SW 1271 (cell line): Measurements from ENCODE around the gene RDH8.

ENCODE experiments used
- DNase-seq, 2 experiments: peaks; one replicate each; lab custom pipeline; 2025; lab: John Stamatoyannopoulos, UW

Gene RDH8

DNA sequence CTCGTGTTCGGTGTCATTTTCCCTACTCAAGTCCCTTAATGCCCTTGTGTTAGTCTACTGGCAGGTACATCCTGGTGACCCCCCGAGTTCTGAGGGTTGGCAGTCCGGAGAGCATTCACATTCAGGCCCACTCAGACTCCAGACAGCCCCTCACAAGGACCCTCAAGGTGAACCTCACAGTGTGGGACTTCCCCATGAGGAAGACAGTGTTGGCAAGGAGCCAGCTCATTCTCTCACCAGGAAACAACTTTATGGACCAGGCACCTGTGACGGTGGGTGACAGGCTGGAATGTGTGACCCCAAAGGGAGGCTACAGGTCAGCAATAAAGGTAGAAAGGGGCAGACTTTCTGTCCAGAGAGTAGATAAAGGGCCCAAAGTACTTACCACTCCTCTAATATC lies 24.5 kb downstream of the RDH8 start:
- DNase-seq = no peak

DNA sequence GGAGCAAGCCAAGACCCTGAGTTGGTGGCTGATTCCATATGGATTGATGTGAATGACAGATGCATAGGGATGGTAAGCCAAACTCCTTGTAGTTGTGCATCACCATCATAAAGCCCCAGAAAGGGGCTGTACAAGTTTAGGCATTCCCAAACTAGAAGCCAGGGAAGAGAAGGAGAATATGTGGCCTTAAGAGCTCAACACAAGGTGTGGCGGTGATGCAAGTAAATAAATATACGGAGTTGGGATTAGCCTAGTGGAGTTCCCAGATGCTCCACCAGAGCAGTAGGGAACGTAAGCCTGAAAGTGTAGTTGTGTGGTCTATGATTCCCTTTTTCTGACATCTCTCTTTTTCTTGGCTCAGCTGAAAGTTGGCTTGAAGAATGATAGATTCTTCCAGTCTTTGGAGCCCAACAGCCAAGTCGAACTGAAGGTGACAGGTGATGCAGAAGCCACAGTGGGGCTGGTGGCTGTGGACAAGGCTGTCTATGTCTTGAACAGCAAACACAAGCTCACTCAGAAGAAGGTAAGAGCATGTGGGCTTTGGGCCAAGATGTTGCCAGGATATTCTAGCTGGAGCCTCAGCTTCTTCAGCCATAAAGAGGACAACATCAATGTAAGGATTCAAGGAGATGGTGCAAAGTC lies 30.1 kb downstream of the RDH8 start:
- peak in 1 of 2 experiments; percentile 59 for DNase-seq

DNA sequence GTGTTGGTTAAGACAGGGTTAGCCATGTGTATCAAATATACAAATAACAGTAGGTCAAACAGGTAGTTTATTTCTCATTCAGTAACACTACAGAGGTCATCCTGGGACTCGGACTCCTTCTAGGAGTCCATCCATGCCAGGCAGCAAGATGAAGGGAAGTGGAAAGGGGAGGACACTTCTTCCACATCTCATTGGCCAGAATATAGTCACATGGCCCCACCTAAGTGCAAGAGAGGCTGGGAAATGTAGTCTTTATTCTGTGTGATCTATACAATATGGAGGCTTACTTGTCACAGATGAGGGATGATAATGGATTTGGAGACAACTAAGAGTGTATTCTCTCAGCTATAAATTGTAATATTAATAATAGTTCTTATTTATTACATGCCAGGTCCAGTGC lies 31.1 kb downstream of the RDH8 start:
- DNase-seq = no peak

DNA sequence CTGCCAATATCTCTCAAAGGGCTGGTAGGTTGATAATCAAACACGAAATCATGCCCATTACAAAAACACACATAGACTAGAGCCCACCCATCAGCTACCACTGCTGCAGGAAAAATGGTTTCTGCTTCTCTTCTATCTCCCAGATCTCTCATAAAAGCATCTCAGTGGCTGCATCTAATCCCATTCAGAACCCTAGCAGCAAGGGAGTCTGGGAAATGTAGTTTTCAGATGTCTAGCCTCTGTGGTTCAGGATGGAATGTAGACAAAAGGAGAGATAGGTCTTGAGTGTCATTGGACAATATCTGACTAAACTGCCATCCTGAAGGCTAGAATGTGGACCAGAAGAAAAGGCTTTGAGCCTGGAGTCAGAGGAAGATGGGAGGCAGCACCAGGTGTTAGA lies 32.1 kb downstream of the RDH8 start:
- DNase-seq = no peak

DNA sequence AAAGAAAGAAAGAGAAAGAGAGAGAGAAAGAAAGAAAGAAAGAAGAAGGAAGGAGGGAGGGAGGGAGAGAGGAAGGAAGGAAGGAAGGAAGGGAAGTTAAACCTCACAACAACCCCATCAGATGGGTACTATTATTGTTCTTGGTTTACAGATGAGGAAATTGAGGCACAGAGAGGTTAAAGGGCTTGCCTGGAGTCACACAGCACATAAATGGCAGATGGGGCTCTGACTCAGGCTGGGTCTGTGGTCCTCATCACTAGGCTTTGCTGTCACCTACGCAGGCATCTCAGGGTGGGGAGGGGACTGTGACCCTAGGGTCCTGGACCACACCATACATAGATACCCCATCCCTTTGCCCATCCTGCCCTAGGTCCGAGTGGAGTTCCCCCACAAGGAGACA lies 36.3 kb downstream of the RDH8 start:
- no peak for DNase-seq

DNA sequence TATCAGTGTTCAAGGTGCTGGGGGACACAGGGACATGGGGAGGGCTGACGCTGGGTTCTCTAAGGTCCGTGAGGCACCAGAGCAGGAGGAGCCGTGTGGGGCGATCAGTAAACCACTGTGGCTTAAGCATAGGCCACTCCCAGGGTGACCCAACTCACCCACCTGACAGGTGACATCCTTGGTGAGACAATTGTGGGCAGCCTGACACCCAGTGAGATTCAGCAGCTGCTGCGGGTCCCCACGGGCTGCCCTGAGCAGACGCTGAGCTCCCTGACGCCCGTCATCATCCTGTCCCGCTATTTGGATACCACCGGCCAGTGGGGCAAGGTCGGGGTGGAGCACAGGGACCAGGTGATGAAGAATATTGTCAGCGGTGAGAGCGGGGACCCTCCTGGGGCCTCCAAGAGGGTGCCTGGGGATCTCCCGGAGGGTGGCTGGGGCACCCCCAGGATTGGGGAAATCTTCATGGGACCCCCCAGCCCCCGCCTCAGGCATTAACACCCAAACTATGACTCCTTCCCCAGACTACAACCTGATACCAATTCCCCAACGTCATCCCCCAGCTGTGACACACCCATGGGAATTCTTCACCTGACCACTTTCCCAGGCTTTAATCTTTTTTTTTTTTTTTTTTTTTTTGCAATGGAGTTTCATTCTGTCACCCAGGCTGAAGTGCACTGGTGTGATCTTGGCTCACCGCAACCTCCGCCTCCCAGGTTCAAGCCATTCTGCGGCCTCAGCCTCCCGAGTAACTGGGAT lies 39.5 kb downstream of the RDH8 start:
- no peak for DNase-seq

DNA sequence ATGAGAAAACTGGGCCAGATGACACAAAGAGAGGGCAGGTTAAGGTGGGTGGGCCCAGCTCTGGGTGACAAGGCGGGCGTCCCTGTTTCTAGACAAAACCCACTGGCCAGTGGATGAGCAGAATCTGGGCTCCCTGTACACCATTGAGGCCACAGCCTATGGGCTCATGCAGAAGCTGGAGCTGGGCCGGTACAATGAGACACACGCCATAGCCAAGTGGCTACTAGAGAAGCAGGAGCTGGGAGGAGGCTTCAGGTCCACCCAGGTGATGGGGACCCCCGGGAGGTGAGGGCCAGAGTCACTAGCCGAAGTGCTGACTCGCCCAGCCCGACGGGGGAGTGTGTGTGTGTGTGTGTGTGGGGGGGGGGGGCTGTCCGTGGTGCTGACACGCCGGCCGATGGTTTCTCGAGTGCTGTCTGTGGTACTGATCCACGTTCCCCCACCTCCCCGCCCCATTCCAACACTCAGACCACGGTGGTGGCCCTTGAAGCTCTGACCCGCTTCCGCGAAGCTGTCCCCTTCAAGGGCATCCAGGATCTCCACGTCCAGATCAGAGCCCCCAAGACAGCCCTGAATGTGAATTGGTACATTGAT lies 48.5 kb downstream of the RDH8 start:
- DNase-seq = no peak

DNA sequence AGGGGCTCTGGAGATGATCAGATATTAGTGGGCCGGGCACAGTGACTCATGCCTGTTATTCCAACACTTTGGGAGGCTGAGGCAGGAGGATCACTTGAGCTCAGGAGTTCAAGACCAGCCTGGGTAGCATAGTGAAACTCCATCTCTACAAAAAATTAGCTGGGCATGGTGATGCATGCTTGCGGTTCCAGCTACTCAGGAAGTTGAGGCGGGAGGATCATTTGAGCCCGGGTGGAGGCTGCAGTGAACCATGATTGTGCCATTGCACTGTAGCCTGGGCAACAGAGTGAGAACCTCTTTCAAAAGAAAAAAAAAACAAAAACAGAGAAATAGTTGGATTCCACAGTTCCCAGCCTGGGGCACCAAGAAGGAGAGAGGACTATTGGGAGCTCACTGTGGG lies 54.9 kb downstream of the RDH8 start:
- DNase-seq = no peak

DNA sequence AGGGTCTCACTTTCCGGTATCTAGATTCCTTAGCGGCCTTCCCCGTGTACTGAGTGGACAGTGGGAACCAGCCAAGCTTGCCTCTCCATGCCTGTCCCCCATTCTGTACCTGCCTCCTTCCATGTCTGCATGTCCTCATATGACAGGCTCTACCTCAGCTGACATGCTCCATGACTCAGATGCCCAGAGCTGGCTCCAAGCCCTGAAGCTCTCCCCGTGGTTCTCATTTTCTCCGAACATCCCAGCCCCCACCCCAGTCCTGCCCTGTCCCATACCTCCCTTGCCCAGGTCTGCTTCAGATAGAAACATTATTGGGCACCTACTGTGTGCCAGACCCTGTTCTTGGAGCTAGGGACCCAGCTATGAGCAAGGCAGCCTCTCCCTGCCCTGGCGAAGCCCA lies 55.8 kb downstream of the RDH8 start:
- no peak for DNase-seq

DNA sequence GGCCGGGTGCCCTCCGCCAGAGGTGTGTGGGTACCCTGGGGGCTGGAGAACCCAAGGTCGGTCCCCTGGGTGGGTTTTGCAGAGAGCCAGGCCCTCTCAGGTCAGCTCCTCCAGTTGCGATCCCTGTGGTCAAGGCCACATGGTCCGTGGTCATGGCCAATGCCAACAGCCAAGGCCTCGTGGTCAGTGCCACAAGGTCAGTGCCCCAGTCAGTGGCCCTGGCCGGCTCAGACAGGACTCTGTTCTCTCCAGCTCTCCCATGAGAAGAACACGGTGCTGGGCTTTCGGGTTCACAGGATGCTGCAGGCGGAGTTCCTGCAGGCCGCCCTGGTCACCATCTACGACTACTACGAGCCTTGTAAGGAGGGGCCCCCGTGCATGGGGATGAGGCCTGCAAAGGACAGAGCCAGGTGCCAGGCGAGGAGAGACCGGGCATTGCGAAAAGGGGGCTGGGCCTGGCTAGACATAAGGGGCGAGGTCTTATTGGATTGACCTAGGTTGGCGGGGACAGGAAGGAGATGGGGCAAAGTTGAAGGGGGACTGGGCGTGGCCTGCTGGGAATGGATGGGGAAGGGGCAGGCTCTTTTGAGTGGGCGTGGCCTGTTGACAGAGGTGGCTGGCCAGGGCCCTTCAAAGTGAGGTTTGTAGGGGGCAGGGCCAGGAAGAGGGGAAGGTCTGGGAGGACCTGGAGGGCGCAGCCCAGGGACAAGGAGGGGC lies 57.6 kb downstream of the RDH8 start:
- no peak for DNase-seq
